ENCODE results near the gene CRIP2.

CRIP2 gene

GRCh38 chr14:105445290-105445689 is 29.3 kb upstream of the CRIP2 start:
- DNase-seq = no peak

- DNase-seq = no peak
Observed at GRCh38 chr14:105445901-105446845, 28.4 kb upstream of the CRIP2 start.

DNA sequence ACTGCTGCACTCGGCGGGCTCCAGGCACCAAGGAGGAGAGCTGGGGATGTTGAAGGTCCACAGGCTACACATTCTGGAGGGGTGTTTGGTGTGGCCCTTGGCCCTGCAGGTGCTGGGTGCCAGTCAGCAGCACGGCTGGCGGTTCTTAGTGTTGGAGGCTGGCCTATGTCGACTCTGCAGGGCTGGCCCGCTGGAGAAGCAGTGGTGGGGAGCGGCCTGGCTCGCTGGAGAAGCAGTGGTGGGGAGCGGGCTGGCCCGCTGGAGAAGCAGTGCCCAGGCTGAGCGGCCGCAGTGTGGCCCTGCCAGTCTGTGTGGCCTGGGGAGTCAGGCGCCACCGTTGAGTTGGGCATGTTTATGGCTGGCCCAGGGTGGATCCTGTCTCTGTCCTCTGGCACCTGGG is 27.6 kb upstream of the CRIP2 start:
- no peak for DNase-seq

DNA sequence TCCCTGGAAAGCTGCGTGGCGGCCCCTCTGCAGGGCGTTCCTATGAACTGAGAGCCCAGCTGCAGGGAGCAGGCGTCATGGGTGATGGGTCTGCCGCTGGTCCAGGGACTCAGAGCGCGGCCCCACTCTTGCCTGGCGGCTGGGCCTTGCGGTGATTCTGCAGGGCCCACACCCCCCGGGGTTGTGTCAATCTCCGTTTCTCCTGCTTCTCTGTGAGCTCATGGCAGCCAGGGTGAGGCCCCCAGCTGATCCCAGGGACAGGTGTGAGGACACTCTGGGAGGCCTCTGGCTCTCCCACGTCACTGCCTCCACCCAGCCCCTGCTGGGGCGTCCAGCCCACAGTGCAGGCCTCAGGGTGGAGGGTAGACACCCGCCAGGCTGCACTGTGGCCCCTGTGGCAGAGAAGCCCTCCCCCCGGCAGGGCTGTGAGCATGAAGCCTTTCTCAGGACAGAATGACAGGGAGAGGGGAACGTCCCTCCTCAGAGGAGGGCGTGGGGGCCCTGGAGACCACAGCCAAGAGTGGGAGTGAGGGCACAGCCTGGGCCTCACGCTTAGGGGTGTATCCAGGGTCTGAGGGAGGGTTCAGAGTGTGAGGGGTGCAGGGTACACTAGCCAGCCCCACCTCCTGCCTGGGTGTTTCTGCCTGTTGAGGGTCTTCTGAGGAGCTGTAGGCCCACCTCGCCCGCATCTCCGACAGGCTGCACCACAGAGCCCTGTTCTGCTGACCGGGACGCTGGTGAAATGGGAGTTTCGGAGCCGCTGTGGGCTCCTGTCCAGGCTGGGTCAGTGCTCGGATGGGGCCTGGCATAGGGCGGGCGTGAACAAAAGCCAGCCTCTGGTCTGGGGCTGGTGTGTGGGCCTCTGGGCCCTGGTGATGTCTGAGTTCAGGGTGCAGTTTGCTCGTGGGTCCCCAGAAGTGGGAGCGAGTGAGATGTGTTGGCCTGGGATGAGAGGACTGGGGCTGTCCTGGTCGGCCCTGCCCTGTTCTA is 26.7 kb upstream of the CRIP2 start:
- no peak for DNase-seq

- DNase-seq = peak; percentile 65
Observed at GRCh38 chr14:105448706-105449111, 25.9 kb upstream of the CRIP2 start.

- no peak for DNase-seq
Observed at GRCh38 chr14:105449276-105450122, 25.1 kb upstream of the CRIP2 start.

DNA sequence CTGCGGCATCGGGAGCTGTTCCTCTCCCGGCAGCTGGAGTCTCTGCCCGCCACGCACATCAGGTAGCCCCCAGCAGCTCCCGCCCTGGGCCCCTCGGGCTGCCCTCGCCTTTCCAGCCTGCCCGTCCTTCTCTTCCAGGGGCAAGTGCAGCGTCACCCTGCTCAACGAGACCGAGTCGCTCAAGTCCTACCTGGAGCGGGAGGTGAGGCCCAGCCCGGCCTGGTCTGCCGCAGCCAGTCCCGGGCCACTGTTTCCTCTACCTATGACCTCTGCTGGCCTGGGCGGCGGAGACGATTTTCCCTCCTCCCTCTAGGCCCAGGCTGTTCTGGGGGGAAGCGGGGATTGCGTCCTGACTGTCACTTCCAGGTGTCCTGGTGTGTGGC is 24.5 kb upstream of the CRIP2 start:
- DNase-seq = no peak

DNA sequence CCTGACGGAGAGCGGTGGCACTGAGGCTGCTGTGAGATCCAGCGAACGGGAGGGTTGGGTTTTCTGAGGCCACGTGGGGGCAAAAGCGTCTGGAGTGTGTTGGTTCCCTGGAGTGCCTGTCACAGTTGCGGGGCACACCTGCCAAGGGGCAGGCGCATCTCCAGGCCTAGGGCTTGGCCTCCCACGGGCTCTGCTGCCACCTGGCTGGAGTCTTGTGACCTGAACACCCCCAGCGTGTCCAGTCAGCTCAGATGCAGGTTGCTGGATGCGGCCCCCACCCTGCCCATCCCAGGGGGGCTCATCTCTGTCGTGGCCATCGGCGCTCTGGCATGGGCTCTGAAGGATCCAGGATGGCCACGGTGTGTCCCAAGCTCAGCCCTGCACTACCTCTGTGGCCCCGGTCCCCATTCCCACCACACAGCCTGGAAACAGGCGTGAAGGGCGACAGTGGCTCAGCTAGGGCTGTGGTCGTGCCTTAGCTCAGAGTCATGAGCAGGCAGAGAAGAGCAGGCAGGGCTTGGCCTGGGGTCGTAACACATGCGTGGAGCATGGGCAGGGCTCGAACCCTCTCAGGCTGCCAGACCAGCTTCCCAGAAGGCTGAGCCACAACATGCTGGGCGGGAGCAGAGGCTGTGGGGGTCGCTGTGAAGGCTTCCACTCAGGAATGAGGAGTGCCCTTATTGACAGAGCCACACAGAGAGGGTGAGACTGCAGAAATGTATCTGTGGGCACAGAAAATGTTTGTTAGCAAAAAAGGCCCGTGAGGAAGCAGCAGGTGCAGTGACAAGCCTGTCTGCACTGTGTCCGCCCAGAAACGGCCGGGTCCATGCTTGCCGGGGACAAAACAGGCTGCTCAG is 23.5 kb upstream of the CRIP2 start:
- DNase-seq = no peak

DNA sequence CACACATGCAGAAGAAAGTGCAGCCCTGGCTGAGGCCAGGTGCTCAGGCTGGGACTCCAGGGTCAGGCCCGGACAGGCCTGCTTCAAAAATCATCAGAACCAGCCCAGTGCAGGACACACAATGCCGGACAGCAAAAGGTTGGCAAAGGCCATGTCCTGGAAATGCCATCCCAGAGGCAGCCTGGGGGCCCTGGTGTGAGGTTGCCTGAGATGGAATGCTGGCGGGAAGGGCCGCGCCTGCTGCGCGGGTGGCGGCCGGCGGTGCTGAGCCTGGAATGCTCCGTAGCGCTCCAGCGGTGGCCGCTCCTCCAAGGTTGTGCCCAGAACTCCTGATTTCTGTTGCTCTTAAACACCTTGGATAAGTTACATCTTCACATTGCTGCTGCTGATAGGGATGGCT is 21.7 kb upstream of the CRIP2 start:
- no peak for DNase-seq

DNA sequence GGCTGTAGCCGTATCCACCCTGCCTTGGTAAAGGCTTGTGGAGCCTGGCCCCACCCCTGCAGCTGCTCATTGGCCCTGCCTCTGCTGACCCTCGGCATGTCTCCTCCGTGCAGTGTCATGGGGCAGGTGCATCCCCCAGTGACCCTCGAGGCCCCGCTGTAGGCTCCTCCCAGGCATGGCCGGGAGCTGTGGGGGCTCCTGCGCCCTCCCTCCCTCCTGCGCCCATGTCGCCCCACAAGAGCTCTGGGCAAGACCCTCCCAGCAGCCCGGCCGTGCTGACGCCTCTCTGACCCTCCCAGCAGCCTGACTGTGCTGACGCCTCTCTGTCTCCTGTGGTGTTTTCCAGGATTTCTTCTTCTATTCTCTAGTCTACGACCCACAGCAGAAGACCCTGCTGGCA is 20.8 kb upstream of the CRIP2 start:
- no peak for DNase-seq

GRCh38 chr14:105455086-105455640 is 19.5 kb upstream of the CRIP2 start:
- DNase-seq = no peak

DNA sequence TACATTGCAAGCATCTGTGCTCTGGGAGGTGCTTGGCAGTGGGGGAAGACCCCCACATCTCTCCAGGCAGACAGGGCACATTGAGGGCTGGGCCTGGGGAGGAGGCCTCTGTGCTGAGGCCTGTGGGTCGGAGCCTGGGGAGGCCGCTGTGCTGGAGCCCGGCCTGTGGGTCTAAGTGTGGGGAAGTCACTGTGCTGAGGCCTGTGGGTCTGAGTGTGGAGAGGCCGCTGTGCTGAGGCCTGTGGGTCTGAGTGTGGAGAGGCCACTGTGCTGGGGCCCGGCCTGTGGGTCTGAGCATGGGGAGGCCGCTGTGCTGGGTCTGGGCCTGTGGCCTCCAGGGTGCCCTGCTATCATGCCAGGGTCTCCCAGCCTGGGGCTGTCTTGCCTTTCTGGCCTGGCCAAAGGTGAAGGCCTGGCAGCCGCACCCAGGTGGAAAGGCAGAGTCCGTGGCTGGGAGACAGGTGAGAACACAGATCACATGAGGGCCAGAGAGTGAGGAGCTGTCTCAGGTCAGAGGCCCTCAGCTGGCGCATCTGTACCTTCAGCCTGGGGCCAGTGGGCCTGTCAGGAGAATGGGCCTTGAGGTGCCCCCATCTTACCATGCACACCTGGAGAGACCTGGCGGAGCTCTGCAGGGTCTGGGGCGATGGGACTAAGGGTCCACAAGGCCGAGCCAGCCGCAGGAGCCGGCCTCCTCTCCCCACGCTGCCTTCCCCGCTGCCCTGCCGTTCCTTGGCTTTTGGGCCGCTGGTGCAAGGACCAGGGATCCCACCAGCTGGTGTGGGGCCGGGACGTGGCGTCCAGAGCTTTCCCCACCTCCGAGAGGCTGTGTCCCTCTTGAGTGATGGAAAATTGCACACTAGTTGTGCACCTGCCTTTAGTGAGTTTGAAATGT is 18.6 kb upstream of the CRIP2 start:
- no peak for DNase-seq

DNA sequence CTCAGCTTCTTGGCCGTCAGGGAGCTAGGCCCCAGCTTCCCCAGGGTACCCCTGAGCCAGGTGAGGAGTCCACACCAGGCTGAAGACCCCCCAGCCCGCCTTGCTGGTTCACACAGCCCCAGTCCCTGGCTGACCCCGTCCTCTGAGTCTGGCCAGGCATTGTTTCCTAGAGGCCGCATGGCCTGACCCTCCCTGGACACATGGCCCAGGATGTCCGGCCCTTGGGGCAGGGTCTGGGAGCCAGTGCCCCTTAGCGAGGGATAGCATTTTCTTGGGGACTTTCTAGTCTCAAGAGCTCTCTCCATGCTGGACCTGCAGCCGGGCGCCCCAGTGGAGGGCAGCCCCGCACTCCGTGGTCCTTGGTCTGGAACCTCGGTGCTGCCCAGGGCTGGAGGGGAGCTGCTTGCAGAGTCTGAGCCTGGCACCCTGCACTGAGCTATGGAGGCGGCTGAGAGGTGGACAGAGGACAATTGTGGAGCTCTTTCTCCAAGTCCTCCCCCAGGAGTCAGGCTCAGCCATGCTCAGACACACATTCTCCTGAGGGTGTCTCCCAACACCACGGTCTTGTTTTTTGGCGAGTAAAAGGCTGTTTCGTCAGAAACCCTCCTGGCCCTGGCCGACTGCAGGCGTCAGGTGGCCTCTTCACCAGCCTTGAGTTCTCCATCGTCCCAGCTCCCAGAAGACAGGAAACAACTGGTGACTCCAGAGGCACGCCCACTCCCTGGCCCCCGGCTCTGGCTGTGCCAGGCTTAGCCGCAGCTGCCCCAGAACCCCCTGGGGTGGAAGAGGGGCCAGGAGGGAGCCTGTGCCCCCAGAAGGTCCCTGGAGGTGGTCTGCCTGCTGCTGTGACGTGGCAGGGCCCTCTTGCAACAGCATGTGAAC is 17.6 kb upstream of the CRIP2 start:
- DNase-seq = no peak

DNA sequence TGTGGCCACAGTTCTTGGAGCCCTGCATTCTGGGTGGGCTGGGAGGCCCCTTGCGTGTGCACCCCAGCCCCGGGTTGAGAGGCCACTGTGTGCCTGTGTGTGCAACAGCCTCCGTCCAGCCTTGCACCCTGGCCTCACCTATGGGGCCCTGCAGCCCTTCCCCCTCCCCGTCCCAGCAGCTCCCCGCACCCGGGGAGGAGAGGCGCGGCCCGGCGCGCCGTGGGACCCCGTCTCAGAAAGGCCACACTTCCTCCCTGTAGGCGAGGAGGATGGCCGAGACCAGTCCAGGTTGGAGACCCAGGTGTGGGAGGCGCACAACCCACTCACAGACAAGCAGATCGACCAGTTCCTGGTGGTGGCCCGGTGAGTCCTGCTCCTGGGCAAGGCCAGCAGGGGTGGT is 16.6 kb upstream of the CRIP2 start:
- no peak for DNase-seq

- no peak for DNase-seq
Observed at GRCh38 chr14:105458571-105458970, 16.1 kb upstream of the CRIP2 start.

DNA sequence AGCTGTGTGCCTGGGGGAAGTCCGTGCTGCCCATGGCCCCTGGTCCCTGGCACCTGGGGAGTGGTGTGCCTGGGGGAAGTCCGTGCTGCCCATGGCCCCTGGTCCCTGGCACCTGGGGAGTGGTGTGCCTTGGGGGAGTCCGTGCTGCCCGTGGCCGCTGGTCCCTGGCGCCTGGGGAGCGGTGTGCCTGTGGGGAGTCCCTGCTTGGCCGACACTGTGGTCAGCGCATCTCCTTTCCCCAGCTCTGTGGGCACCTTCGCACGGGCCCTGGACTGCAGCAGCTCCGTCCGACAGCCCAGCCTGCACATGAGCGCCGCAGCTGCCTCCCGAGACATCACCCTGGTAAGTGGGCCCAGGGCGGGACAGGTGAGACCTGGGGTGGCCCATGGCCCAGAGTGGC is 14.5 kb upstream of the CRIP2 start:
- DNase-seq = no peak

DNA sequence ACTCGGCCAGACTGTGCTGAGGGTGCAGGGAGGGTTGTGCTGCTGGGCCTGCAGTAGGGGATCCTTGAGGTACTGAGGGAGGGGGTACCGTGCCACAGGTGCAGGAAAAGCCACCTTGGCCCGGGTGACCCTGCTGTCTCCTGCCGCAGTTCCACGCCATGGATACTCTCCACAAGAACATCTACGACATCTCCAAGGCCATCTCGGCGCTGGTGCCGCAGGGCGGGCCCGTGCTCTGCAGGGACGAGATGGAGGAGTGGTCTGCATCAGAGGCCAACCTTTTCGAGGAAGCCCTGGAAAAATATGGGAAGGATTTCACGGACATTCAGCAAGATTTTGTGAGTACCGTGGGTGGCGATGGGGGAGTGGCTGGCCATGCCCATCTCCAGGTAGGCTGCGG is 14.0 kb upstream of the CRIP2 start:
- no peak for DNase-seq

GRCh38 chr14:105461903-105462302 is 12.7 kb upstream of the CRIP2 start:
- DNase-seq = no peak

- no peak for DNase-seq
Observed at GRCh38 chr14:105464501-105464900, 10.1 kb upstream of the CRIP2 start.

Measured in T-helper 9 cell (primary cell).